ENCODE measurements around the gene ASPN. TPM values are rescaled to one million over a fixed set of nuclear protein-coding genes. Genes with fewer than 3 reads are reported as not detected.

The ASPN gene
- 1 to 10 TPM; 1.1 to 8.9 (median 1.5) TPM for polyA plus RNA-seq

GRCh38 chr9:92482329-92482728 is at the start of gene ASPN:
Gene ASPN, minus strand, starts transcription at chr9:92482506.
- no peak within 1 kb of the TSS for H3K27ac ChIP-seq (ENCODE audit: low read depth, low read length)
- WGBS, 3 donors, result 51 to 79% (median 55%) methylated on average over 3 of the region's 3 CpGs

- no peak overlapping the region for H3K27ac ChIP-seq (ENCODE audit: low read depth, low read length)
These were observed 48.6 kb upstream of the ASPN start for GRCh38 chr9:92530893-92531292.

- WGBS, 3 donors, result 92 to 96% (median 94%) methylated on average over 3 of the region's 3 CpGs
- no peak overlapping the region for H3K27ac ChIP-seq (ENCODE audit: low read depth, low read length)
These were observed 46.8 kb upstream of the ASPN start for GRCh38 chr9:92529124-92529523.

- WGBS, 3 donors, result 81 to 92% (median 88%) methylated on average over 1 of the region's 1 CpG
These were observed 46.2 kb upstream of the ASPN start for GRCh38 chr9:92528522-92528849.

GRCh38 chr9:92527832-92528521 is 45.7 kb upstream of the ASPN start:
- 74 to 90% (median 75%) methylated on average over 4 of the region's 4 CpGs for WGBS, 3 donors
- H3K27ac ChIP-seq (ENCODE audit: low read depth, low read length), result no peak overlapping the region

More at GRCh38 chr9:92528522-92528849, 46.2 kb upstream of the ASPN start:
- no peak overlapping the region for H3K27ac ChIP-seq (ENCODE audit: low read depth, low read length)

GRCh38 chr9:92527291-92527828 is 45.1 kb upstream of the ASPN start:
- H3K27ac ChIP-seq (ENCODE audit: low read depth, low read length), result no peak overlapping the region
- WGBS, 3 donors, result 95 to 97% (median 97%) methylated on average over 2 of the region's 2 CpGs

GRCh38 chr9:92525306-92525705 is 43.0 kb upstream of the ASPN start:
- 96 to 97% (median 96%) methylated on average over 5 of the region's 5 CpGs for WGBS, 3 donors
- H3K27ac ChIP-seq (ENCODE audit: low read depth, low read length), result no peak overlapping the region

GRCh38 chr9:92524881-92525280 is 42.6 kb upstream of the ASPN start:
- 98 to 100% (median 100%) methylated on average over 1 of the region's 1 CpG for WGBS, 3 donors
- no peak overlapping the region for H3K27ac ChIP-seq (ENCODE audit: low read depth, low read length)

- WGBS, 3 donors, result 77 to 91% (median 78%) methylated on average over 10 of the region's 10 CpGs
- H3K27ac ChIP-seq (ENCODE audit: low read depth, low read length), result no peak overlapping the region
These were observed 41.0 kb upstream of the ASPN start for GRCh38 chr9:92522983-92523970.

GRCh38 chr9:92520837-92521236 is 38.5 kb upstream of the ASPN start:
- no peak overlapping the region for H3K27ac ChIP-seq (ENCODE audit: low read depth, low read length)
- WGBS, 3 donors, result 87 to 92% (median 88%) methylated on average over 2 of the region's 2 CpGs

- WGBS, 3 donors, result 87 to 94% (median 89%) methylated on average over 4 of the region's 4 CpGs
These were observed 35.9 kb upstream of the ASPN start for GRCh38 chr9:92518199-92518598.

GRCh38 chr9:92517046-92517445 is 34.7 kb upstream of the ASPN start:
- WGBS, 3 donors, result 65 to 86% (median 77%) methylated on average over 3 of the region's 3 CpGs
- H3K27ac ChIP-seq (ENCODE audit: low read depth, low read length), result no peak overlapping the region

More at GRCh38 chr9:92518199-92518598, 35.9 kb upstream of the ASPN start:
- no peak overlapping the region for H3K27ac ChIP-seq (ENCODE audit: low read depth, low read length)

GRCh38 chr9:92516521-92516920 is 34.2 kb upstream of the ASPN start:
- H3K27ac ChIP-seq (ENCODE audit: low read depth, low read length), result no peak overlapping the region
- WGBS, 3 donors, result 83 to 94% (median 93%) methylated on average over 1 of the region's 1 CpG

- WGBS, 3 donors, result 91 to 94% (median 93%) methylated on average over 9 to 10 of the region's 10 CpGs
- H3K27ac ChIP-seq (ENCODE audit: low read depth, low read length), result no peak overlapping the region
These were observed 32.3 kb upstream of the ASPN start for GRCh38 chr9:92514635-92515034.

- no peak overlapping the region for H3K27ac ChIP-seq (ENCODE audit: low read depth, low read length)
- WGBS, 3 donors, result 69 to 73% (median 71%) methylated on average over 3 of the region's 3 CpGs
These were observed 31.0 kb upstream of the ASPN start for GRCh38 chr9:92513349-92513748.

- no peak overlapping the region for H3K27ac ChIP-seq (ENCODE audit: low read depth, low read length)
- 49 to 92% (median 62%) methylated on average over 3 of the region's 3 CpGs for WGBS, 3 donors
These were observed 30.3 kb upstream of the ASPN start for GRCh38 chr9:92512622-92513021.

- H3K27ac ChIP-seq (ENCODE audit: low read depth, low read length), result no peak overlapping the region
These were observed 28.4 kb upstream of the ASPN start for GRCh38 chr9:92510747-92511146.

GRCh38 chr9:92509050-92509449 is 26.7 kb upstream of the ASPN start:
- WGBS, 3 donors, result 94 to 98% (median 95%) methylated on average over 5 of the region's 5 CpGs
- H3K27ac ChIP-seq (ENCODE audit: low read depth, low read length), result no peak overlapping the region
